SK-N-MC (cell line): ENCODE results near the gene DERA.

Experiments used
- EZH2 ChIP-seq: fragments of 200-600 bp; sonication (generic); IDR thresholded peaks from one replicate; pipeline ENCODE4 v1.6.1; 2017; ENCODE audit warnings: antibody characterized with exemption
- POLR2AphosphoS5 ChIP-seq: IDR thresholded peaks from 2 replicates; pipeline ENCODE4 v1.6.1; 2012; ENCODE audit warnings: mild to moderate bottlenecking, low read depth, low read length, borderline replicate concordance

GRCh38 chr12:15862840-15863239 lies 48.3 kb upstream of the DERA start:
- TF ChIP-seq EZH2 (no peak), POLR2AphosphoS5 (no peak)
